DND-41 (cell line): ENCODE data around the gene TFCP2.

Experiments used
- ATAC-seq: fragments of 200-7000 bp; cut with Tn5 transposase; 3 replicates; pipeline ENCODE4 v1.9.1; 2021; ENCODE audit warnings: low read depth; ENCODE audit not compliant: insufficient read depth
- DNase-seq: peaks from one replicate; pipeline ENCODE4 v3.0.0-alpha.2; 2020
- H2AFZ ChIP-seq: 2 replicates; pipeline ENCODE4 v1.6.0; 2012; ENCODE audit warnings: low read depth, low read length
- H3K27ac ChIP-seq: 2 replicates; pipeline ENCODE4 v1.5.1; 2012; ENCODE audit warnings: low read length, inconsistent platforms
- H3K27me3 ChIP-seq: fragments of 200-600 bp; sonication (generic); 2 replicates; pipeline ENCODE4 v1.6.0; 2012; ENCODE audit warnings: low read length, mild to moderate bottlenecking, inconsistent platforms; ENCODE audit not compliant: insufficient read depth, poor library complexity
- H3K36me3 ChIP-seq: 2 replicates; pipeline ENCODE4 v1.5.1; 2012; ENCODE audit warnings: low read length, inconsistent platforms; ENCODE audit not compliant: insufficient read depth
- H3K4me1 ChIP-seq: 2 replicates; pipeline ENCODE4 v1.5.1; 2012; ENCODE audit warnings: mild to moderate bottlenecking, low read length; ENCODE audit not compliant: insufficient read depth
- H3K4me2 ChIP-seq: 2 replicates; pipeline ENCODE4 v1.6.0; 2012; ENCODE audit warnings: mild to moderate bottlenecking, moderate library complexity, low read length, inconsistent platforms; ENCODE audit not compliant: insufficient read depth
- H3K4me3 ChIP-seq, 2 experiments: fragments of 200-600 bp in 1 of 2; shearing (Covaris generic) in 1 of 2; 2 replicates each; pipeline ENCODE4 v1.5.1; 2012 to 2016; ENCODE audit warnings: inconsistent platforms in 2 of 2, low read length in 2 of 2, mild to moderate bottlenecking in 2 of 2, low read depth in 1 of 2, moderate library complexity in 1 of 2
- H3K79me2 ChIP-seq: 2 replicates; pipeline ENCODE4 v1.6.0; 2012; ENCODE audit warnings: low read length, inconsistent platforms; ENCODE audit not compliant: insufficient read depth
- H3K9ac ChIP-seq: 2 replicates; pipeline ENCODE4 v1.6.0; 2012; ENCODE audit warnings: low read depth, mild to moderate bottlenecking, inconsistent platforms, low read length, moderate library complexity
- H3K9me3 ChIP-seq: 2 replicates; pipeline ENCODE4 v1.5.1; 2012; ENCODE audit warnings: low read length, moderate library complexity, mild to moderate bottlenecking, inconsistent platforms; ENCODE audit not compliant: insufficient read depth, severe bottlenecking
- H4K20me1 ChIP-seq: 2 replicates; pipeline ENCODE4 v1.6.0; 2012; ENCODE audit warnings: low read length; ENCODE audit not compliant: insufficient read depth
- EZH2 ChIP-seq: IDR thresholded peaks from 3 replicates; pipeline ENCODE4 v1.6.1; 2012; ENCODE audit warnings: borderline replicate concordance, low read depth, mild to moderate bottlenecking, moderate library complexity, low read length, inconsistent platforms; ENCODE audit not compliant: severe bottlenecking
- TF ChIP-seq, protein P1 (sequence below): IDR thresholded peaks from 2 replicates; pipeline ENCODE4 v1.5.1; 2012; ENCODE audit warnings: borderline replicate concordance, low read length, moderate library complexity, mild to moderate bottlenecking; ENCODE audit not compliant: poor library complexity, severe bottlenecking; ENCODE audit errors: extremely low read depth

Gene TFCP2

DNA sequence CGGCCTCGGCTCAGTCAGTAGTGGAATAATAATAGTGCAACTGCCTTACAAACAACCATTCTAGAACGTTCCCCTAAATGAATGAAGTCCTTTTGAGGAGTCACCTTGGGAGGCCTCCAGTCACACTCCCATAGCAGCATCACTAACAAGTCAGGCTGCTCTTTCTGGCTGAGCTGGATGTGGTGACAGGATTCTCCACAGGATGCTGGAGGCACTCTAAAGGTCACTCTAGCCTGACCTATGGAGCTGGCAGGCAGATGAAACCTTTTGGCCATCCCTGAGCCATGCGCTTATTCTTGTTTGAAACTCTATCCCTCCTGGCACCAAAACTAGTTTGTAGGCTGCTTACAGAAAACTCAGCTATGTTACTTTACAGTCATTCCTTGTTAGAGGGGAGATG lies 17.9 kb upstream of the TFCP2 start:
- no peak for DNase-seq
- Histone ChIP-seq H3K27ac (no peak overlapping the region), H3K36me3 (no peaks in the 10 kb centered on the region), H3K4me2 (no peak overlapping the region), H2AFZ (no peak overlapping the region), H3K4me1 (no peaks in the 10 kb centered on the region), H3K79me2 (no peaks in the 10 kb centered on the region), H3K27me3 (no peaks in the 10 kb centered on the region), H4K20me1 (no peaks in the 10 kb centered on the region), H3K4me3 (no peak overlapping the region), H3K9ac (no peak overlapping the region), H3K9me3 (no peaks in the 10 kb centered on the region)
- no peak for TF ChIP-seq EZH2
- TF ChIP-seq, protein P1, sequence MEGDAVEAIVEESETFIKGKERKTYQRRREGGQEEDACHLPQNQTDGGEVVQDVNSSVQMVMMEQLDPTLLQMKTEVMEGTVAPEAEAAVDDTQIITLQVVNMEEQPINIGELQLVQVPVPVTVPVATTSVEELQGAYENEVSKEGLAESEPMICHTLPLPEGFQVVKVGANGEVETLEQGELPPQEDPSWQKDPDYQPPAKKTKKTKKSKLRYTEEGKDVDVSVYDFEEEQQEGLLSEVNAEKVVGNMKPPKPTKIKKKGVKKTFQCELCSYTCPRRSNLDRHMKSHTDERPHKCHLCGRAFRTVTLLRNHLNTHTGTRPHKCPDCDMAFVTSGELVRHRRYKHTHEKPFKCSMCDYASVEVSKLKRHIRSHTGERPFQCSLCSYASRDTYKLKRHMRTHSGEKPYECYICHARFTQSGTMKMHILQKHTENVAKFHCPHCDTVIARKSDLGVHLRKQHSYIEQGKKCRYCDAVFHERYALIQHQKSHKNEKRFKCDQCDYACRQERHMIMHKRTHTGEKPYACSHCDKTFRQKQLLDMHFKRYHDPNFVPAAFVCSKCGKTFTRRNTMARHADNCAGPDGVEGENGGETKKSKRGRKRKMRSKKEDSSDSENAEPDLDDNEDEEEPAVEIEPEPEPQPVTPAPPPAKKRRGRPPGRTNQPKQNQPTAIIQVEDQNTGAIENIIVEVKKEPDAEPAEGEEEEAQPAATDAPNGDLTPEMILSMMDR = no peak
- ATAC-seq = no peak

DNA sequence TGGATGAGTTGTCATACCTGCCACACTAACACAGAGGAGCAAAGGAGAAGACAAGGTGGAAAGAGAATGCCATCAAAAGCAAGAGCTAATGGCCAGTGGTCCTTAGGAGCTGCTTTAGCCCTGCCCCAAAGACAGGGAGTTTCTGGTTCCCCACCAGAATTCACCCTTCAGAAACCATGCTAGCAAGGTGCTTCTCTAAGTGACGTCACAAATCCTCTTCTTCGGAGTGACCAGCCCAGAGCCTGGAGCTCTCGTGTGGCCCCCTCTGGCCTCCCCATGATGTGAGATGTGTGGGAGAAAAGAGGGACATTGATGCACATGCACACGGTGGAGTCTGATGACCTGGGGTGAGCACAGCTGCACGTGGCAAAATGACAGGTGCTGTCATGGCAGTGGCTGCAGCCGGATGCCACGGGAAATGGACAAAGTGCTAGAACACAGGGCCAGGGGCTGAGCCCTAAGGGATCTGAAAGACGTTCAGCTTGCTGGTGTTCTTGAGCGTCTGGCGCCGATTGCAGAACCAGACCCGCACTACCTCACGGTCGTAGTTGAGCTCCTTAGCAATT lies 16.9 kb upstream of the TFCP2 start:
- Histone ChIP-seq H3K36me3 (no peaks in the 10 kb centered on the region), H3K4me2 (no peak overlapping the region), H3K9ac (no peak overlapping the region), H4K20me1 (no peaks in the 10 kb centered on the region), H3K27ac (no peak overlapping the region), H3K4me3 (no peak overlapping the region), H3K27me3 (no peaks in the 10 kb centered on the region), H3K79me2 (no peaks in the 10 kb centered on the region), H2AFZ (no peak overlapping the region), H3K9me3 (no peaks in the 10 kb centered on the region), H3K4me1 (no peaks in the 10 kb centered on the region)
- ATAC-seq (no peak), DNase-seq (no peak)
- TF ChIP-seq, protein P1 = no peak
- no peak for TF ChIP-seq EZH2

DNA sequence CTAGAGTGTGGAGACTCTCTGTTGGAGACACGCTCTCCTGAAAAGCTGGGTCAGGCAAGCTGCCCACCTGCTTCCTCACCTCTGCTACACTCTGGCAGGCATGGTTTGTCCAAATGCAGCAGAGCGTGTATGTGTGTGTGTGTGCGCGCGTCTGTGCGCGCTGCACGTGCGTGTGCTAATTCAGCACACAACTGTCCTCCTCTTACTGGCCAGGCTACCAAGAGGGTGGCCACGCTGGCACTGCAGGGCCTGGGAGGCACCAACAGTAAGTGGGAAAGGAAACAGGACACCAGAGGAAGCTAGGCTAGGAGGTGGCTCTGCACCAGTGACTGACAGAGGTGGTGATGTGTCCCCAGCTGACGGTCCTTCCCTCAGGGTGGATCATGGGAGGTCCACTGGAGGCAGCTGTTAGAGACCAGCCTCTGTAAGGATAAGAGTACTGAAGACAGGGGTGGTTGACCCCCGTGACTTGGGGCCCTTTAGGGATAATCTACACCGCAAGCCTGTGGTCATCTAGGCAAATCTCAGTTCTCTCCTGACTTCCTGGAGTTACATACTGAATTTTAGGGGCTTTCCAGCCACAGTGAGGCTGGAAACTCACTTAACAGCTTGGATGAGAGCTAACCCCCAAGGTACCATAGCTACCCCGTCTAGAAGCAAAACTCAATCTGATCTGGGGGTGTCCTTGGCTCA lies 15.6 kb upstream of the TFCP2 start:
- Histone ChIP-seq H3K9ac (no peak overlapping the region), H3K4me2 (no peak overlapping the region), H3K79me2 (no peaks in the 10 kb centered on the region), H4K20me1 (no peaks in the 10 kb centered on the region), H2AFZ (no peak overlapping the region), H3K9me3 (no peaks in the 10 kb centered on the region), H3K4me1 (no peaks in the 10 kb centered on the region), H3K27ac (no peak overlapping the region), H3K36me3 (no peaks in the 10 kb centered on the region), H3K27me3 (no peaks in the 10 kb centered on the region), H3K4me3 (no peak overlapping the region)
- no peak for TF ChIP-seq EZH2
- TF ChIP-seq, protein P1 = no peak
- DNase-seq = no peak
- ATAC-seq = no peak
